ENCODE data around the gene TNS2. TPM values are rescaled to one million over a fixed set of nuclear protein-coding genes. Genes with fewer than 3 reads are reported as not detected.

The TNS2 gene
- total and polyA plus RNA-seq, 10 of the 15 experiments (the other 5 are each of a cell fraction or from before 2014, with no cell fraction given) = 0.03 to 0.72 (median 0.16) TPM; not detected in 4

- no peak overlapping the region for H3K4me3 ChIP-seq
- WGBS (ENCODE audit: insufficient coverage, insufficient replicate concordance, low lambda C conversion rate, missing lambda C conversion rate) = 81% methylated on average over 12 of the region's 13 CpGs
- intact Hi-C loops (cut with micrococcal nuclease; ENCODE audit: unreplicated experiment) (no loop called here), in situ Hi-C loops (cut with MboI) (no loop called here)
- no peak overlapping the region for H3K9ac ChIP-seq (ENCODE audit: control insufficient read depth, insufficient read depth, low read length)
- H3K79me2 ChIP-seq (ENCODE audit: control insufficient read depth, insufficient read depth, low read length) = no peaks in the 10 kb centered on the region
- no peaks in the 10 kb centered on the region for H3K36me3 ChIP-seq (ENCODE audit: control insufficient read depth in 2 of 2, insufficient read depth in 2 of 2, low read length in 1 of 2)
- CTCF ChIA-PET = interaction anchor here (0.9 to 11.8 kb wide), 11 partner anchors 10 to 244 kb away, joined by 3 to 355 read pairs (median 8); partner anchors contain the start of genes PFDN5 and SPRYD3
- DNase-seq (ENCODE audit: low read depth, low spot score) (no peak), FAIRE-seq (no peak), ATAC-seq (no peak)
- POLR2A ChIA-PET = no interaction called here
- H2AFZ ChIP-seq (ENCODE audit: control insufficient read depth, low read depth, low read length) = no peak overlapping the region
- H3K4me1 ChIP-seq (ENCODE audit: control insufficient read depth, insufficient read depth, low read length) = peaks cover 28% of the 10 kb centered on the region
- no peak overlapping the region for H3K27ac ChIP-seq (ENCODE audit: control insufficient read depth, insufficient read depth)
- RAD21 ChIA-PET (ENCODE audit: unreplicated experiment) = interaction anchor here (0.8 to 4.7 kb wide), 3 partner anchors 22 to 39 kb away, joined by 3 to 84 read pairs (median 25); partner anchors contain the start of gene SPRYD3
- no peaks in the 10 kb centered on the region for H3K9me3 ChIP-seq (replicated peaks; ENCODE audit: control insufficient read depth, insufficient read depth, low read length)
- SMC1A ChIA-PET (ENCODE audit: uncharacterized antibody, unreplicated experiment) = interaction anchor here (0.6 to 7.0 kb wide), 4 partner anchors 22 to 61 kb away, joined by 3 to 126 read pairs (median 8); partner anchors contain the start of gene SPRYD3
- no peaks in the 10 kb centered on the region for H4K20me1 ChIP-seq (ENCODE audit: control insufficient read depth, insufficient read depth)
- no peak overlapping the region for H3K4me2 ChIP-seq (ENCODE audit: control insufficient read depth, insufficient read depth)
- H3K27me3 ChIP-seq (replicated peaks in 1 of 2; ENCODE audit: control insufficient read depth in 2 of 2, insufficient read depth in 2 of 2, low read length in 1 of 2) = peaks cover 0 to 6% of the 10 kb centered on the region in 2 experiments; a peak in 2 of 4 replicates
- no TSS peak for BruUV-seq (replicated peaks)
- TF ChIP-seq RB1 (IDR thresholded peaks at IDR 0.05; ENCODE audit: borderline replicate concordance) = no peak
- no peak for TF ChIP-seq POLR2AphosphoS2 (IDR thresholded peaks at IDR 0.05; ENCODE audit: low read depth, low read length)
- no peak for TF ChIP-seq SMARCA5 (IDR thresholded peaks at IDR 0.05)
- no peak for TF ChIP-seq USF1 (IDR thresholded peaks at IDR 0.05; ENCODE audit: borderline replicate concordance, extremely low read length, insufficient read depth, low read depth, low read length)
- TF ChIP-seq IKZF2 (IDR thresholded peaks at IDR 0.05) = no peak
- no peak for TF ChIP-seq ZNF622 (IDR thresholded peaks at IDR 0.05)
- no peak for TF ChIP-seq BACH1 (IDR thresholded peaks at IDR 0.05; ENCODE audit: borderline replicate concordance)
- TF ChIP-seq TCF12 (IDR thresholded peaks at IDR 0.05; ENCODE audit: low read depth, low read length) = no peak
- TF ChIP-seq ATF7 (IDR thresholded peaks at IDR 0.05; ENCODE audit: low read depth) = no peak
- no peak for TF ChIP-seq ZBTB40 (IDR thresholded peaks at IDR 0.05; ENCODE audit: borderline replicate concordance)
- no peak for TF ChIP-seq ESRRA (IDR thresholded peaks at IDR 0.05; ENCODE audit: low read length)
- no peak for TF ChIP-seq BCLAF1 (IDR thresholded peaks at IDR 0.05)
These were observed 50.7 kb downstream of the TNS2 start for GRCh38 chr12:53100466-53101151.

Measured in GM12878 (cell line).